NCI-H1417 (cell line): Measurements from ENCODE around the gene AURKB.

ENCODE experiments used
- DNase-seq, 3 experiments: peaks; one replicate each; lab custom pipeline; 2025; lab: John Stamatoyannopoulos, UW

Gene AURKB

DNA sequence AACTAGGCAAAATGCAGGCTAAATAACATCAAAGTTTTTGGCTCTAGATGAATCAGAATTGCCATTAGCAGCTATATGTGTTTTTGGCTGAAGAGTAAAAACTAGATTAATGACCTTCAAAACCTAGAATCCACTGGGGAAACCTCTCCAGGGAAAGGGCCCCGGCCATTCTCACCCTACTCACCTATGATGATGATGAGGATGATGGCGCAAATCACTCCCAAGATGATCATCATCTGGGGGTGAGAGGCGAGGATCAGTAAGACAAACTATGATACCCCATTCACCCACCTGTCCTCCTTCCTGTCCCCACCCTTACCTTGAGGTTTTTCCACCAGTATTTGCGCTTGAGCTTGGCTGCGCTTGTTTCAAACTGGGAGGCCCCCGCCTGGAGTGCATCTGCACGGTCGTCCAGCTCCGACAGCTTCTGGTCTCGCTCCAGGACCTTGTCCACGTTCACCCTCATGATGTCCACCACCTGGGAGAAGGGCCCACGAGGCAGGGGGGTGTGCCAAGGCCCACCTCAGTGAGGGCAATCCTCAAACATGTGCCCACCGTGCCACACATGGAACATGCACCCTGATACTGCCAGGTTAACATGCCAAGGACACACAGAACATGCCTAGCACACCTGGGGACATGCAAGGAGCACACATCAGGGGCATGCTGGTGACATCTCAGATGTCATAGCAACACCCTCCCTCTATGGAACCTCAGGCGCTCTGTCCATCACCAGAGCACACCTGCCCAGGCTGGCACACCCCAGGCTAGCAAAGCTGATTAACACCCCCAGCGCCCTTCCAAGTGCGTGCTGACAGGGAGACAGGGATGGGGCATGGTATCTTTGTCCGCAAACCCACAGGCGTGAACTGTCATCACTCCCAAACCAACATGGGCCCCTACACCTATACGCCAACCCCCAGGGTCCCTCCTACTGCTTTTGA lies 48.8 kb downstream of the AURKB start:
- peak in 1 of 3 experiments; percentile 2 for DNase-seq

- DNase-seq: no peak
Measured at GRCh38 chr17:8160741-8161221, 49.6 kb downstream of the AURKB start.

GRCh38 chr17:8160224-8160577 lies 50.2 kb downstream of the AURKB start:
- DNase-seq: no peak

GRCh38 chr17:8159459-8160223 lies 50.7 kb downstream of the AURKB start:
- DNase-seq: no peak

DNA sequence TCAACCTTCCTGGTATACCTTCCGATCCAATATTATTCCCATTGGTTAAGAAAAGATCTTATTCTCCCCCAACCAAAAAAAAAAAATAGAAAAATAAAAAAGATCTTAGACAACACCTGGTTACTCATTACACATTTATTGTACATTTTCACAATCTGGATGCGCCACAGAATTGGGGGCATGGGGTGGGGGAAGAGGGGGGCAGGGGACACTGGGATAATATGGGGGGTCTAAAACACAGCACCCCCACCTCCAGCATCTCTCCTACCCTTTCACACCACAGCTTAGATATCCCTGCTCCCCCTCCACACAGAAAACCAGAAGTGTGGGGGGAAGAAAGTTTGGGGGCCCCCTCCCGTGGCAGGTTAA lies 51.4 kb downstream of the AURKB start:
- no peak for DNase-seq

- DNase-seq: peak; percentile 52 to 75 (median 68)
Measured at GRCh38 chr17:8158267-8159031, 51.9 kb downstream of the AURKB start.

DNA sequence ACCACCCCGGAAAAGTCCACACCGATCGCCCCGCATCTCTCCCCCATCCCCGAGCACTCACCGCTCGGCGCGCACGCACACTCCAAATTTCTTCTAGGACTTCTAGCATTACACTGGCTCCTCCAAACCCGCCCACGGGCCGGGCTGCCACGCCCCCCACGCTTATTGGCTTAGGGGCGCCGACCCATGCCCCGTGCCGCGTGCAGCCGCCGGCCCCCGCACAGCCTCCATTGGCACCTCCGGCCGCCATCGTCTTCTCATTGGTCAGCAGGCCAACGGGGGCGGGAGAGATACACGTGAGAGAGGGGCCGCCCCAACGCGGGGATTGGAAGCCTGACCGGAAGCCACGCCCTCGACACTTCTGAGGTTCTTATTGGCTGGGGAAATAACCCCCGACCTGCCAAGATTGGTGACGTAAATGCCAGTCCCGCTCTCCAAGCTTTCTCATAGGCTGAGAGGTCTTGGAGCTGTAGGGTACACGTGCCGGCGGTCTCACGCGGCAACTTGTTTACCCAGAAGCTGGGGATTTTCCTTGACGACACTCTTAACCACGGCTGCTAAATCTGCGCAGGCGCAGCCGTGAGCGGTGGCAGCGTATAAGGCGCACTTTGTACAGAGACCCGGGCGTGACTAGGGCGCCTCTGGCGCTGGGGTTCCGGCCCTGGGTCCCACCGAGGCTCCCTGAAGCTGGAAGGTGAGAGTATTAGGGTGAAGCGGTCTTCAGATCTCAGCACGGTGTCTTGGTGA lies 54.0 kb downstream of the AURKB start:
- peak; percentile 96 to 100 (median 97) for DNase-seq

GRCh38 chr17:8155996-8156245 lies 54.5 kb downstream of the AURKB start:
- no peak for DNase-seq

- no peak for DNase-seq
Measured at GRCh38 chr17:8155231-8155995, 55.0 kb downstream of the AURKB start.
